Measurements from ENCODE around the gene GGA2. TPM values are rescaled to one million over a fixed set of nuclear protein-coding genes. Genes with fewer than 3 reads are reported as not detected.

The GGA2 gene
- total RNA-seq, 1 donor from 2014 or later, result 12.4 TPM

- Histone ChIP-seq H3K36me3 (ENCODE audit: control insufficient read depth, insufficient read depth, low read length) (peaks cover 7% of the 10 kb centered on the region), H3K4me3 (ENCODE audit: low read depth, low read length) (no peak overlapping the region), H3K27me3 (ENCODE audit: control insufficient read depth, insufficient read depth, low read length) (no peaks in the 10 kb centered on the region)
- TF ChIP-seq CTCF (IDR thresholded peaks at IDR 0.05; ENCODE audit: insufficient read depth, low read length, severe bottlenecking), result peak; percentile 89
- DNase-seq (ENCODE audit: low read depth) (peak; percentile 54), FAIRE-seq (no peak)
These were observed 74.8 kb downstream of the GGA2 start for GRCh38 chr16:23435500-23435899.

GRCh38 chr16:23434380-23434779, 75.9 kb downstream of the GGA2 start:
- Histone ChIP-seq H3K36me3 (ENCODE audit: control insufficient read depth, insufficient read depth, low read length) (peaks cover 7% of the 10 kb centered on the region), H3K4me3 (ENCODE audit: low read depth, low read length) (no peak overlapping the region), H3K27me3 (ENCODE audit: control insufficient read depth, insufficient read depth, low read length) (no peaks in the 10 kb centered on the region)
- TF ChIP-seq CTCF (IDR thresholded peaks at IDR 0.05; ENCODE audit: insufficient read depth, low read length, severe bottlenecking), result peak; percentile 70
- FAIRE-seq (no peak), DNase-seq (ENCODE audit: low read depth) (peak; percentile 65)

- Histone ChIP-seq H3K36me3 (ENCODE audit: control insufficient read depth, insufficient read depth, low read length) (peaks cover 7% of the 10 kb centered on the region), H3K4me3 (ENCODE audit: low read depth, low read length) (no peak overlapping the region), H3K27me3 (ENCODE audit: control insufficient read depth, insufficient read depth, low read length) (no peaks in the 10 kb centered on the region)
- DNase-seq (ENCODE audit: low read depth) (no peak), FAIRE-seq (peak; percentile 23)
- no peak for TF ChIP-seq CTCF (IDR thresholded peaks at IDR 0.05; ENCODE audit: insufficient read depth, low read length, severe bottlenecking)
These were observed 76.9 kb downstream of the GGA2 start for GRCh38 chr16:23433261-23433920.

- H3K36me3 ChIP-seq (ENCODE audit: control insufficient read depth, insufficient read depth, low read length), result peaks cover 7% of the 10 kb centered on the region
- peak; percentile 35 for TF ChIP-seq CTCF (IDR thresholded peaks at IDR 0.05; ENCODE audit: insufficient read depth, low read length, severe bottlenecking)
These were observed 77.8 kb downstream of the GGA2 start for GRCh38 chr16:23432176-23433128.

GRCh38 chr16:23428351-23428750, 81.9 kb downstream of the GGA2 start:
- Histone ChIP-seq H3K4me3 (ENCODE audit: low read depth, low read length) (no peak overlapping the region), H3K27me3 (ENCODE audit: control insufficient read depth, insufficient read depth, low read length) (no peaks in the 10 kb centered on the region), H3K36me3 (ENCODE audit: control insufficient read depth, insufficient read depth, low read length) (peaks cover 5% of the 10 kb centered on the region)
- peak; percentile 68 for DNase-seq (ENCODE audit: low read depth)
- no peak for TF ChIP-seq CTCF (IDR thresholded peaks at IDR 0.05; ENCODE audit: insufficient read depth, low read length, severe bottlenecking)
- no peak for FAIRE-seq

More at GRCh38 chr16:23432176-23433128, 77.8 kb downstream of the GGA2 start:
- no peak overlapping the region for H3K4me3 ChIP-seq (ENCODE audit: low read depth, low read length)
- H3K27me3 ChIP-seq (ENCODE audit: control insufficient read depth, insufficient read depth, low read length), result no peaks in the 10 kb centered on the region
- FAIRE-seq (no peak), DNase-seq (ENCODE audit: low read depth) (peak; percentile 14)

Data from bronchial epithelial cell (primary cell).